Thyroid gland (tissue), 4 donors: ENCODE data around the gene SAPCD1.

Experiments used
- POLR2A ChIP-seq, 2 donors: fragments of 450-650 bp; IDR thresholded peaks; one replicate each; pipeline ENCODE4 v1.6.1; 2017; ENCODE audit warnings: antibody characterized with exemption in 2 of 2, mild to moderate bottlenecking in 2 of 2, moderate library complexity in 1 of 2
- TF ChIP-seq, protein P1 (sequence below), 6 experiments: fragments of 200-600 bp in 3 of 6; fragments of 450-650 bp in 3 of 6; sonication (generic) in 3 of 6; IDR thresholded peaks; one replicate each; pipeline ENCODE4 v1.5.1; 2016 to 2019; ENCODE audit warnings: antibody characterized with exemption in 6 of 6, mild to moderate bottlenecking in 2 of 6, inconsistent platforms in 1 of 6, moderate library complexity in 1 of 6

DNA sequence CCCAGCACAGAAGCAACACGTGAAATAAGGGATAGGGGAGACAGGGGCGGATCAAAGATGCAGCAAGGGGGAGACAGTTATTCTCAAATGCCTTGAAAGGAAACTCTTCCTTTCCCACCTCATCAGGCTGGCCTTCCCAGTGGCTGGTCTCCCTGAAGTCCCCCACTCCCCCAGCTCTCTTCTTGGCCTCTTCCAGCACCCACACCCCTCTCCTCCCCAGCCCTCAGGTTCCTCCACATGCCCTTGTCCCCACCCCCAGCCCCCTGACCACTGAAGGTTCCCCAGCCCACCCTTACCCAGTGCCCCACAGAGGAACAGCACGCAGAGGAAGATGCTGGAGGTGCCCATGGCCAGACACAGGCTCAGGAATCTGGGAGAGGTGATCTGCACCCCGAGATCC lies 49.0 kb upstream of the SAPCD1 start:
- TF ChIP-seq POLR2A (IDR thresholded peaks at IDR 0.05), result no peak
- TF ChIP-seq, protein P1, sequence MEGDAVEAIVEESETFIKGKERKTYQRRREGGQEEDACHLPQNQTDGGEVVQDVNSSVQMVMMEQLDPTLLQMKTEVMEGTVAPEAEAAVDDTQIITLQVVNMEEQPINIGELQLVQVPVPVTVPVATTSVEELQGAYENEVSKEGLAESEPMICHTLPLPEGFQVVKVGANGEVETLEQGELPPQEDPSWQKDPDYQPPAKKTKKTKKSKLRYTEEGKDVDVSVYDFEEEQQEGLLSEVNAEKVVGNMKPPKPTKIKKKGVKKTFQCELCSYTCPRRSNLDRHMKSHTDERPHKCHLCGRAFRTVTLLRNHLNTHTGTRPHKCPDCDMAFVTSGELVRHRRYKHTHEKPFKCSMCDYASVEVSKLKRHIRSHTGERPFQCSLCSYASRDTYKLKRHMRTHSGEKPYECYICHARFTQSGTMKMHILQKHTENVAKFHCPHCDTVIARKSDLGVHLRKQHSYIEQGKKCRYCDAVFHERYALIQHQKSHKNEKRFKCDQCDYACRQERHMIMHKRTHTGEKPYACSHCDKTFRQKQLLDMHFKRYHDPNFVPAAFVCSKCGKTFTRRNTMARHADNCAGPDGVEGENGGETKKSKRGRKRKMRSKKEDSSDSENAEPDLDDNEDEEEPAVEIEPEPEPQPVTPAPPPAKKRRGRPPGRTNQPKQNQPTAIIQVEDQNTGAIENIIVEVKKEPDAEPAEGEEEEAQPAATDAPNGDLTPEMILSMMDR (IDR thresholded peaks at IDR 0.05), result no peak
